ENCODE data around the gene ADAMTSL1.
A peak's percentile ranks its signal among the peaks of the same experiment; 100 is the strongest.

The ADAMTSL1 gene

GRCh38 chr9:18675973-18676372 lies 202.0 kb downstream of the ADAMTSL1 start (continued):
- TF ChIP-seq ZSCAN30 (tag by site-specific recombination; IDR thresholded peaks at IDR 0.05) (no peak), ZNF549 (tag by site-specific recombination; IDR thresholded peaks at IDR 0.05) (no peak), ZNF423 (tag by site-specific recombination; IDR thresholded peaks at IDR 0.05) (no peak), MYNN (tag by site-specific recombination; IDR thresholded peaks at IDR 0.05; ENCODE audit: borderline replicate concordance) (no peak), GLIS2 (tag by site-specific recombination; IDR thresholded peaks at IDR 0.05) (no peak), ZNF433 (tag by site-specific recombination; IDR thresholded peaks at IDR 0.05; ENCODE audit: low read depth) (no peak), ZNF600 (tag by site-specific recombination; IDR thresholded peaks at IDR 0.05) (no peak), MZF1 (tag by site-specific recombination; IDR thresholded peaks at IDR 0.05; ENCODE audit: borderline replicate concordance) (no peak), ZNF561 (tag by site-specific recombination; IDR thresholded peaks at IDR 0.05; ENCODE audit: borderline replicate concordance) (no peak), ZNF776 (tag by site-specific recombination; IDR thresholded peaks at IDR 0.05; ENCODE audit: borderline replicate concordance) (no peak), ZNF654 (tag by site-specific recombination; IDR thresholded peaks at IDR 0.05; ENCODE audit: low read depth) (no peak), AEBP2 (tag by site-specific recombination; IDR thresholded peaks at IDR 0.05; ENCODE audit: borderline replicate concordance) (no peak), ZFHX2 (tag by site-specific recombination; conservative IDR thresholded peaks at IDR 0.05) (no peak), ZXDB (tag by site-specific recombination; IDR thresholded peaks at IDR 0.05) (peak; percentile 84), ZNF488 (tag by site-specific recombination; IDR thresholded peaks at IDR 0.05) (no peak), ZNF24 (tag by site-specific recombination; IDR thresholded peaks at IDR 0.05) (0 out of 2 replicates have a peak, but pooled peaks have one; percentile 33), ZNF148 (tag by site-specific recombination; IDR thresholded peaks at IDR 0.05; ENCODE audit: borderline replicate concordance) (no peak), ZNF596 (tag by site-specific recombination; IDR thresholded peaks at IDR 0.05) (peak; percentile 67; the same call in 1 of the 2 replicates), INSM2 (tag by site-specific recombination; IDR thresholded peaks at IDR 0.05) (no peak), BCL11A (tag by site-specific recombination; IDR thresholded peaks at IDR 0.05; ENCODE audit: low read depth) (0 out of 2 replicates have a peak, but pooled peaks have one; percentile 54), BCL11B (tag by site-specific recombination; IDR thresholded peaks at IDR 0.05; ENCODE audit: low read depth) (peak; percentile 79; the same call in 1 of the 2 replicates), ZBTB49 (tag by site-specific recombination; IDR thresholded peaks at IDR 0.05; ENCODE audit: low read depth) (no peak), ZBTB48 (tag by site-specific recombination; IDR thresholded peaks at IDR 0.05) (no peak), SP3 (tag by site-specific recombination; IDR thresholded peaks at IDR 0.05) (no peak), ZNF544 (tag by site-specific recombination; IDR thresholded peaks at IDR 0.05) (no peak), ZNF623 (tag by site-specific recombination; IDR thresholded peaks at IDR 0.05) (no peak), KLF8 (tag by site-specific recombination; IDR thresholded peaks at IDR 0.05) (peak; percentile 58), ZFP69B (tag by site-specific recombination; IDR thresholded peaks at IDR 0.05) (no peak), ZSCAN23 (tag by site-specific recombination; IDR thresholded peaks at IDR 0.05) (no peak), ZNF350 (tag by site-specific recombination; IDR thresholded peaks at IDR 0.05) (no peak), KLF17 (tag by site-specific recombination; IDR thresholded peaks at IDR 0.05) (no peak)
